NCI-H345 treated with DMSO at 0.1 percent for 48 hours (cell line): Measurements from ENCODE around the gene CD300LG.
"Not testable (repeated sequence)": the region's sequence is repeated elsewhere in the genome, so short reads cannot be mapped to it uniquely, and the experiment has no call there.

Source experiments
- DNase-seq: peaks from one replicate; lab custom pipeline; 2025; ENCODE audit not compliant: unreplicated experiment; lab: John Stamatoyannopoulos, UW

CD300LG gene, protein sequence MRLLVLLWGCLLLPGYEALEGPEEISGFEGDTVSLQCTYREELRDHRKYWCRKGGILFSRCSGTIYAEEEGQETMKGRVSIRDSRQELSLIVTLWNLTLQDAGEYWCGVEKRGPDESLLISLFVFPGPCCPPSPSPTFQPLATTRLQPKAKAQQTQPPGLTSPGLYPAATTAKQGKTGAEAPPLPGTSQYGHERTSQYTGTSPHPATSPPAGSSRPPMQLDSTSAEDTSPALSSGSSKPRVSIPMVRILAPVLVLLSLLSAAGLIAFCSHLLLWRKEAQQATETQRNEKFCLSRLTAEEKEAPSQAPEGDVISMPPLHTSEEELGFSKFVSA

GRCh38 chr17:43846963-43847371 lies at the start of gene CD300LG:
Gene CD300LG, plus strand, starts transcription at chr17:43847176. Its CDS starts 41 bp downstream, at chr17:43847217.
- DNase-seq = no peak

DNA sequence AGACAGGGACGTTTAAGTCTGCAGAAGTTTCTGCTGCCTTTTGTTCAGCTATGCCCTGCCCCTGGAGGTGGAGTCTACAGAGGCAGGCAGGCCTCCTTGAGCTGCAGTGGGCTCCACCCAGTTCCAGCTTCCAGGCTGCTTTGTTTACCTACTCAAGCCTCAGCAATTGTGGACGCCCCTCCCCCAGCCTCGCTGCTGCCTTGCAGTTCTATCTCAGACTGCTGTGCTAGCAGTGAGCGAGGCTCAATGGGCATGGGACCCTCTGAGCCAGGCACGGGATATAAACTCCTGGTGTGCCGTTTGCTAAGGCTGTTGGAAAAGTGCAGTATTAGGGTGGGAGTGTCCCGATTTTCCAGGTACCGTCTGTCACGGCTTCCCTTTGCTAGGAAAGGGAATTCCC lies 49.0 kb upstream of the CD300LG start:
- not testable (repeated sequence) for DNase-seq

- DNase-seq = no peak
These were observed 47.9 kb upstream of the CD300LG start for GRCh38 chr17:43799047-43799446.

DNA sequence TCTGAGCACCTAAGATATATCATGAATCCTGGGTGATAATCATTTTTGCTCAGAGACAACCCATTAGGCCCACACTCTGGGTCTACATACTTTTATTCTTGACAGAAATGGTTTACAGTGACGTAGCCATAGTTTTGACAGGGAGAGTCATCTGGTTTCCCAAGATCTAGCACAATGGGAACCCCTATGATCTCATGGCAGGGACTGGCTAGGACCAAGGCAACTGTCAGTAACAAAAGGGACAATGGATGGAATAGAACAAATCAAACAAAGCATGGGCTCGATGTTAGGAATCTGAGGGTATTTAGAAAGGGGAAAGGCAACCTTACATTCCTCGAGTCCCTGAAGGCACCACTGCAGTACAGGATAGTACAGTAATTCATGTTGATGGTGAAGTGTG lies 46.2 kb upstream of the CD300LG start:
- DNase-seq = no peak

- DNase-seq = no peak
These were observed 45.1 kb upstream of the CD300LG start for GRCh38 chr17:43801844-43802243.

DNA sequence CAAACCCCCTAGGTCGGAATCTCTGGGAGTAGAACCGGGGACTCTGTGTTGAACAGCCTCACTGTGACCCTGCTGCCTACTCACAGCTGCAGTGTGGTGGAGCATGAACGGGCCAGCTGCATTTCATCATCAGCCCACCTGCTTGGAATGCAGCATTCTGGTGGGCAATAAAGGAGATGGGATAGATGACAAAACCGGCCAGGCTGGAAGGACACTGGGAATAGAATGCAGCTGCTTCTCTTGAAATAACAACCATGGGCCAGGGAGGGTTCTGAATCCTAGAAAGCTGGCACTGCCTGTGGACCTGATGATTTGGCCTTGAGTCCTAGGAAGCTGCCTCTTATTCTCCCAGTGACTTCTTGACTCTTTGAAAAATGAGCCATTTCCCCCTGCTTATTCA lies 43.2 kb upstream of the CD300LG start:
- DNase-seq = no peak

DNA sequence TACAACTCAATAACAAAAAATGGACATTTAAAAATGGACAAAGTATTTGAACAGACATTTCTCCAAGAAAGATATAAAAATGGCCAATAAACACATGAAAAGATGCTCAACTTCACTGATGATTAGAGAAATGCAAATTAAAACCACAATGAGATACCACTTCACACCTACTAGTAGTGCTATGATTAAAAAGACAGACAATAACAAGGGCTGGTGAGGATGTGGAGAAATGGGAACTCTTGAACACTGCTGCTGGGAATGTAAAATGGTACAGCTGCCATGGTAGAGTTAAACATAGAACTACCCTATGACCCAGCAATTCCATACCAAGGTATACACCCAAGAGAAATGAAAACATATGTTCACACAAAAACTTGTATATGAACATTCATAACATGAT lies 41.9 kb upstream of the CD300LG start:
- DNase-seq = no peak

DNA sequence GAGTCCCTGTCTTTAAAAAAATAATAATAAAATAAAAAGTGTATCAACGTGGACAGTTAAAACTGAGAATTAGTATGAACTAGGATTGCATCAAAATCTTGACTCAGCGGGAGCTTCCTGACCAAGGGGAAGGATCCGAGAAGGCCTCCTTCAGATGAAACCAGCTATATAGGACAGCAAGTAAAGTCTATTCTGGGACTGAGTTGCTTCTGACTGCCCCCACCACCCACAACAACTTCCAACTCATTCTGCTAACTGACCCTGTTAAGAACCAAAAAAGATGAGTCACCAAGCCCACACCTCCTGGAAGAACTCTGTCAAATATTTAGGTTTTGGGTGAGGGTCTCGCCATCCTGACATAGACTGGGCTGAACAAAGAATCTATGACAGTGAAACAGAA lies 38.9 kb upstream of the CD300LG start:
- no peak for DNase-seq

DNA sequence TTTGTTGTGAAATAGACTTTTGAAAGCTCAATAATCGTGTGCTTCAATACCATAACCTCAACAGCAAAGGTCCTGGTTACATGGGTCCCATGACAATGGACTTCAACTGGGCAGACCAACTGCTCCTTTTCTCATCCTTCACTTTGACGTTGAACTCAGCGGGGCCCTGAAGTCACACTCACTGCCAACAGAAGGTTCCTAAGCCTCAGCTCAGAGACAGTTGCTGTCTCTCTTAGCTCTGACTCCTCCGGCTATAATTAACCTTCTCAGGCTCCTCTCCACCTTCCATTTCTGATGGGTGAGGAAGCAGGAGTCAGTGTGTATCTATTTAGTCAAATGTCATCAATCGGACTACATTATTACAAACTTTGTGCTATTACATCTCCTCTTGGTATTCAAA lies 37.9 kb upstream of the CD300LG start:
- DNase-seq = no peak

- DNase-seq = no peak
These were observed 36.7 kb upstream of the CD300LG start for GRCh38 chr17:43810226-43810715.

DNA sequence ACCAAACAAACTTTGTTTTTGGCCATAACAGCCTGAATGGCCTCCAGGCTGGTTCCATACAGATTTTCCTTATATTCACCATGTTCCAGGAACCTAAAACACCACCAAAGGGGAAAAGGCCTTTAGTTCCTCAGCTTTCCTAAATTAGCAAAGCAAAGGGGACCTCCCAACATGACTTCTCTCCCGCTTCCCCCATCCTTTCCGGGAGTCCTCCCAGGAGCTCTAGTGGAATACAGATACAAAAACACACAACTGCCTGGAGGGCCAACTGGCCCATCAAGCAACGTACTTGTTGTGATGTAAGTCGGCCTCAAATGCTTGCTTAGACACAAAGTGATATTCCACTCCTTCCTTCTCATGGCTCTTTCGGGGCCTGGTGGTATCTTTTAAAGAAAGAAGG lies 36.2 kb upstream of the CD300LG start:
- DNase-seq = no peak

GRCh38 chr17:43812396-43813265 lies 34.3 kb upstream of the CD300LG start:
- no peak for DNase-seq

DNA sequence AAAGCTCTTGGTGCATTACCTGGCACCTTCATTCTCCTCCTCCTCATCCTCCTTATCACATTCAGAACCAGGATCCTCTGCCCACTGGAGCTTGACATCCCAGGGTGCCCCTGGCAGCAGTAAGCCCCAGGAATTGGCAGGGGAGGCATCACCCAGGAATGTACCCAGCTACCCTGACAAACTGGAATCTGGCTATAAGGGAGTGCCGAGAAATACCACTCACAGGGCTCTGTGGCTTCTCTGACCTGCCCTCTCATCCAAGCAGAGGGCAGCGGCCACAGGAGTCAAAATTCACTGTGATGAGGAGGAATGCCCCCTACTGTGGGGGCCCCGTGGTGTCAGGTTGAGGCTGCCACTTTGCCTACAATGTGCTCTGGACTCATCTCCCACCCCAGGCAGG lies 33.6 kb upstream of the CD300LG start:
- DNase-seq = no peak

GRCh38 chr17:43814026-43814425 lies 33.0 kb upstream of the CD300LG start:
- DNase-seq = no peak

DNA sequence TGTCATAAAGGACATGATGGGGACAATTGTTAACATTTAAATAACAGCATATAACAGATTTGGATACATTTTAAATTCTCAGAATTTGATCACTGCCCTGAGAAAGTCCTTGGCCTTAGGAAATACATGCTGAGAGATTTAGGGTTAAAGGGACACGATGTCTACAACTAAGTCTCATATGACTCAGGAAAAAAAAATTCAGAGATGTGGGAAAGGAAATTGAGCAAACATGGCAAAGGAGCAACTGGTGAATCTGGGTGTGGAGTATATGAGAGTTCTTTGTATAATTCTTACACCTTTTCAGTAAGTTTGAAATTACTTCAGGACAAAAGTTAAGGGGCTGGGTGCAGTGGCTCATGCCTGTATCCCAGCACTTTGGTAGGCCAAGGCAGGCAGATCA lies 32.3 kb upstream of the CD300LG start:
- no peak for DNase-seq

DNA sequence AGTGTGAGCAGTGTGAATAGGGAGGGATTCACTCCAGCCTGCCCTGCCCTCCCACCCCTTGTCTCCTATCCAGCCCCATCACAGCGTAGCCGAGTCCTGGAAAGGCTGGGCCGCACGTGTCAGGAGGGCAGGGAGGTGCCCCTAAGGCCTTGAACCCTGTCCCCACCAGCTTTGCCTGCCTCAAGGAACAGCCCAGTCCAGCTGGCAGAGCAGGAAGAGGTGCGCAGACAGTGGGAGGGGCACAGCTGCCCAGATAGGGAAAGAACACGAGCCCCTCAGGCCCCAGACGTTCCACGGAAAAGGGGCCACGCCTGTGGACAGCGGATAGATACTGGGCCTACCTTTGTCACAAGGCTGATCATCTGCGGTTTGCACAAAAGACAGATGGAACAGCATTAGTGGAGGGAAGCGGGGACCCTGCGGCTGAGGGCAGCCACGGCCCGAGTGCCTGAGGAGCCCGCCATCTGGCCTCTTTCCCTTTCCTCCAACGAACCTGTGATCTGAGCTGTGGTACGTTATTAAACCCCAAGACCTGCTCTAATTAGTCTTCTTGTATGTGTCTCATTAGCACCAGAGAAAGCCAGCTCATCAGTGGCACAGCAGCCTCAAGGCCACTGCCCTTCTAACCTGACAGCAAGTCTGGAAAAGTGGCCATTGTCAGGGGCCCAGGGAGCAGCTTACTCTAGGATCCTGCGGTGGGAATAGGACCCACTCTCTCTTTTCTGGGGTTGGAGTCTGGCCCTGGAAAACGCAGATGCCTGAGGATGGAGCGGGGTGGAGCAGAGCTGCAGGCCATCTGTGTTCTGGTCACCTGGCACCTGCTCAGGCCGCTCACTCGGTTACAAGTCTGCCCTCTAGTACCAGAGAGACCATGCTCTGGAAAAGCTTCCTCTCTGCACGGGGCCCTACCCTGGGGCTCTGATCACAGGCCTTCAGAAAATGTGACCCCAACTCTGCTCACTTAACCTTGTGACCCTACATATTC lies 30.3 kb upstream of the CD300LG start:
- DNase-seq = no peak

DNA sequence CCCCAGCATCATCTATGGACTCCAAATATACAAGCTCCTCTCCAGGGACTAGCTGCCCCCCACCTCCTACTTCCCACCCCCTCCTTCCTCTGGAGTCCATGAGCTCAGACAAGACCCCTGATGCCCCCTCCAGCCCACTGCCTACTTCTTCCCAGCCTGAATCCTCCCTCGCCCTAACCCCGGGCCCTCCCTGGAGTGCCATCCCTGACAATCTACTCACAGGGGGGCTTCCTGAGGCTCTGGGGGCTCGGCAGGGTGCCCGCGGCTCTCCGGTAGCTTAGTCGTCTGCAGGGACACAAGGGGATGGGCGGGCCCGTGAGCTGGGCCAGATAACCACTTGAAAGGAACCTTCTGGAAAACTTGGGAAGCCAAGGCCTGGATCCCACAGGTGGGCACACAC lies 29.1 kb upstream of the CD300LG start:
- DNase-seq = no peak

- no peak for DNase-seq
These were observed 28.0 kb upstream of the CD300LG start for GRCh38 chr17:43818966-43819365.

DNA sequence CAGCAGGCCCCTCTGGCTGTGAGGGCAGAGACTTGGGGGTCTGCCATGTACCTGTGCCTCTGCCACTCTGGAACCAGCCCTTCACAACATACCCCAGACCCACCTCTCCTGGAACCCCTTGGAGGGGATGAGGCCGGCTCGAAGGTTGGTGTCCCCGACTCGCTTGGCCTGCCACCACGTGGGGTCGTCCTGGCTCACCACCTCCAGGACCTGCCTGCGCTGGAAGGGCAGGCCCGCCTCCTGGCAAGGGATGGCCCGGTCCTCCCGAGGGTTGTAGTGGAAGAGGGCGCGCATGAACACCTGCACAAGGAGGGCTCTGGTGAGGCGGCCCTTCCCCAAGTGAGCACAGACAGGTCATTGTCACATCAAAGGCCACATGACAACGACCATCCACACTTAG lies 26.2 kb upstream of the CD300LG start:
- no peak for DNase-seq

GRCh38 chr17:43822570-43823190 lies 24.3 kb upstream of the CD300LG start:
- DNase-seq = no peak
